Stimulated activated CD4-positive, alpha-beta T cell treated with anti-CD3 and anti-CD28 coated beads, TNF-alpha, amount 100 ng/mL, for 48 hours (primary cell): ENCODE measurements around the gene COL12A1.

ENCODE experiments used
- DNase-seq, 3 donors: peaks; one replicate each; pipeline ENCODE4 v3.0.0-alpha.2; 2020; ENCODE audit warnings: low read depth in 3 of 3

Gene COL12A1

GRCh38 chr6:75101896-75102295, 104.0 kb downstream of the COL12A1 start:
- DNase-seq = no peak

- no peak for DNase-seq
These were observed 107.1 kb downstream of the COL12A1 start for GRCh38 chr6:75098709-75099108.

- DNase-seq = no peak
These were observed 108.9 kb downstream of the COL12A1 start for GRCh38 chr6:75096966-75097365.

- DNase-seq = no peak
These were observed 111.1 kb downstream of the COL12A1 start for GRCh38 chr6:75094614-75095200.

- no peak for DNase-seq
These were observed 114.2 kb downstream of the COL12A1 start for GRCh38 chr6:75091467-75092190.

DNA sequence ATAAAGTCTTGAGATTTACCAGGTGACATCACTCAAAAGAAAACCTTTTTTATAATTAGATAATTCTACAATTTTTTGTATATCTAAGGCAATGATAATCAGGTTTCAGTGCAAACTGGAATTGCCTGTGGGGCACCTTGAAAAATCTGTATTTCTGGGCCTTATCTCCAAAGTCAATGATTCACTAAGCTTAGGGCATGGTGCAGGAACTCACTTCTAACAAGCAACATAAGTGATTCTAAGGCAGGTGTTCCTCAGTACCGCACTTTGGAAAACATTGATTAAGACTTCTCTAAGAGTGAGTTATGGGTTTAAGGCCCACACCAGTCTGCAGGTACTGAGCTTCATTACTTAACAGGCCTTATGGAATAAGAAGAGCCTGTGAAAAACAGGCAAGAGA, 115.3 kb downstream of the COL12A1 start:
- DNase-seq = no peak

DNA sequence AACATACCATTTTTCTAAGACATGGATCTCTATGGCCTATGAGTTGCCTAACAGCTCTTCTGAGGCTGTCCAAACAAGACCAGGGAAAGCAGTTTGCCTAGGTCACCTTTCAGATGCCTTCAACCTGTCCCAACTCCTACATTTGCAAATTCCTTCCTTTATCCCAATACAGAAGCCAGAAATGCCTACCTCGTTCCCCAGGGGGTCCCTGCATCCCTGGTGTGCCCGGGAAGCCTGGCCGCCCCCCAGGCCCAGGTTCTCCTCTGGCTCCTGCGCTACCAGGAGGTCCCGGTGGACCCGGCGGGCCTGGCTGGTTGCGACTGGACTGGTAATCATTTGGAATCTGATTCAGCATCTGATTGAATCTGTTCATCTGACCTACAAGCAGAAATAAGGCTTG, 115.9 kb downstream of the COL12A1 start:
- no peak for DNase-seq

GRCh38 chr6:75089151-75089897, 116.5 kb downstream of the COL12A1 start:
- DNase-seq = no peak

GRCh38 chr6:75085931-75086635, 119.8 kb downstream of the COL12A1 start:
- DNase-seq = no peak

GRCh38 chr6:75084872-75085381, 120.9 kb downstream of the COL12A1 start:
- DNase-seq = no peak

GRCh38 chr6:75084018-75084417, 121.8 kb downstream of the COL12A1 start:
- DNase-seq = no peak

- no peak for DNase-seq
These were observed 123.9 kb downstream of the COL12A1 start for GRCh38 chr6:75081921-75082320.

- DNase-seq = no peak
These were observed 124.8 kb downstream of the COL12A1 start for GRCh38 chr6:75081047-75081446.

DNA sequence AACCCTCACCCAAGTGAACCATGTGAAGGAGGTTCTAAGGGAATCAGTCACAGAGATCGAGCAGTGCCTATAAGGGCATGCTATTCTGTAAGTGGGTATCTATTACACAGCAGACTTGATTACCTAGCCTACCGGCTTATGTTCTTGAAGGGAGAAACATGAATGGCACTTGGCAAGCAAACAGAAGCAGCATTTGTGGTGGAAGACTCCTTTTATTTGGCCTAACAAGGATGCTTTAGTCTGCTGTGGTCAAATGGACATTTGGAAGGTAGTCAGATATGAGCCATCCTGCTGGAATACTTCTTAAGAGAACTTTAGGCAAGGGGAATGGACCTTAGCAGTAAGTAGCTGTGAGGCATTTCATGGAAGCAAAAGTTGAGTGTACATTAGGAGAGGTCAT, 126.3 kb downstream of the COL12A1 start:
- DNase-seq = no peak

DNA sequence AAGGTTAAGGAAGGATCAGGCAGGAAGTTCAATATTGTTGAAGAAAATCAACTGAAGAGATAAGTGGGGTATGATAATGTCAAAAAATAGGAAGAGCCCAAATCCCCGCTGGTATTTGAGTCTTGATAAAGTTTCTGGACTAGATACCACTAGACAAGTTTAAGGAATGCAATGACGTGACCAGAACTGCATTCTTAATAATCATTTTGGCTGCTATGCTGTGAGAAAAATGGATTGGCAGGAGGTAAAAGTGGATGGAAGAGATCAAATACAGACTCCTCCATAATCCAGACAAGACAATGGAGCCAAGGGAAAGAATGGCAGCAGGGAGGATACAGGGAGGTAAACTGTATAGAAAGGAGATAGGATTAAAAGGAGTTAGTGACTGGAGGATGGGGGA, 128.2 kb downstream of the COL12A1 start:
- DNase-seq = no peak

GRCh38 chr6:75076009-75076408, 129.8 kb downstream of the COL12A1 start:
- DNase-seq = no peak

DNA sequence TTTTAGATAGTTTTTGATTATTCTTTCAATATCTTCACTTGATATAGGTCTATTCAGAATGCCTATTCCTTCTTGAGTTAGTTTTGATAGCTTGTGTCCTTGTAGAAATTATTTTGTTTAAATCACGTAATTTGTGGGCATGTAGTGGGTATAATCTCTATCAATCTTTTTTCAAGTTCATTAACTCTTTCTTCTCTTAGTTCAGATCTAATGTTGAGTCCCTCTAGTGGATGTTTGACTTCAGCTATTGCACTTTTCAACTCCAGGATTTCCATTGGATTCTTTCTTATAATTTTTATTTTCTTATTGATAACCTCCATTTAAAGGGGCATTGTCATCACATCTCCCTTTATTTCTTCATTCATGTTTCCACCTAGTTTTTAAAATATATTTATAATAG, 135.6 kb downstream of the COL12A1 start:
- no peak for DNase-seq

DNA sequence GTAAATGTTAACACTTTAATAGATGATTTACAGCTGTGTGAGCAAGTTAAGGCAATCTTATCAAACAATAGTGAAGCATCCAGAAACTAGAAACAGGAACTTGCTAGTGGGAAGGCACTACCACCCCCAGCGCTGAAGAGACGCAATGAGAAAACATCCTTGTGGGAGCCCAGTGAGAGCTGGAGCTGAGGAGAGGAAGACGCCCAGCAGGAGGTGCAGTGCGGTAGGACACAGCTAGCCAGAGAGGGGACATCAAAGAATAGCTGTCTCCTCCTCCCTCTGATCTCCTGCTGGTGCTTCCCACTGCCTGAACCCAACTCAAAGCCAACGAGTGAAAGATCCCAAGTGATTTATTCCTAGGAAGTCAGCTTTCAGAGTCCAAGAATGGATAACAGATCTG, 140.3 kb downstream of the COL12A1 start:
- no peak for DNase-seq

- no peak for DNase-seq
These were observed 153.4 kb downstream of the COL12A1 start for GRCh38 chr6:75052491-75052890.

GRCh38 chr6:75049308-75049707, 156.5 kb downstream of the COL12A1 start:
- no peak for DNase-seq

GRCh38 chr6:75044846-75045245, 161.0 kb downstream of the COL12A1 start:
- DNase-seq = no peak

- DNase-seq = no peak
These were observed 164.5 kb downstream of the COL12A1 start for GRCh38 chr6:75041381-75041780.
